ENCODE results near the gene BIK.

Gene BIK

GRCh38 chr22:43110444-43110926 is at the start of gene BIK:
Gene BIK, plus strand, starts transcription at chr22:43110750. Its CDS starts 13,273 bp downstream, at chr22:43124023.
- Histone ChIP-seq H3K27me3 (ENCODE audit: control insufficient read depth, insufficient read depth, low read length) (peaks cover 41% of the 10 kb centered on the region), H3K36me3 (ENCODE audit: control insufficient read depth, insufficient read depth, low read length) (no peaks in the 10 kb centered on the region)

GRCh38 chr22:43066134-43066533 is 44.4 kb upstream of the BIK start:
- Histone ChIP-seq H3K9ac (ENCODE audit: low read depth, low read length) (no peak overlapping the region), H3K27ac (ENCODE audit: low read depth, low read length) (no peak overlapping the region), H3K36me3 (ENCODE audit: control insufficient read depth, insufficient read depth, low read length) (no peaks in the 10 kb centered on the region), H3K4me1 (ENCODE audit: control insufficient read depth, insufficient read depth, low read length) (no peaks in the 10 kb centered on the region), H3K4me3 (ENCODE audit: low read depth, low read length) (no peak overlapping the region), H3K9me3 (ENCODE audit: control insufficient read depth, insufficient read depth, low read length) (no peaks in the 10 kb centered on the region), H3K27me3 (ENCODE audit: control insufficient read depth, insufficient read depth, low read length) (no peaks in the 10 kb centered on the region)

More at GRCh38 chr22:43110444-43110926, at the start of gene BIK:
- H3K27ac ChIP-seq (ENCODE audit: low read depth, low read length) = peak within 1 kb of the TSS; percentile 43
- H3K4me3 ChIP-seq (ENCODE audit: low read depth, low read length) = peak within 1 kb of the TSS; percentile 69
- peak within 1 kb of the TSS; percentile 42; the same call in 1 of the 2 replicates for H3K9ac ChIP-seq (ENCODE audit: low read depth, low read length)
- peaks cover 8% of the 10 kb centered on the region for H3K4me1 ChIP-seq (ENCODE audit: control insufficient read depth, insufficient read depth, low read length)
- no peaks in the 10 kb centered on the region for H3K9me3 ChIP-seq (ENCODE audit: control insufficient read depth, insufficient read depth, low read length)

- Histone ChIP-seq H3K4me3 (ENCODE audit: low read depth, low read length) (no peak overlapping the region), H3K27ac (ENCODE audit: low read depth, low read length) (no peak overlapping the region), H3K9ac (ENCODE audit: low read depth, low read length) (no peak overlapping the region), H3K4me1 (ENCODE audit: control insufficient read depth, insufficient read depth, low read length) (no peaks in the 10 kb centered on the region), H3K27me3 (ENCODE audit: control insufficient read depth, insufficient read depth, low read length) (no peaks in the 10 kb centered on the region), H3K9me3 (ENCODE audit: control insufficient read depth, insufficient read depth, low read length) (no peaks in the 10 kb centered on the region), H3K36me3 (ENCODE audit: control insufficient read depth, insufficient read depth, low read length) (no peaks in the 10 kb centered on the region)
These were observed 43.6 kb upstream of the BIK start for GRCh38 chr22:43066844-43067385.

- Histone ChIP-seq H3K36me3 (ENCODE audit: control insufficient read depth, insufficient read depth, low read length) (no peaks in the 10 kb centered on the region), H3K27ac (ENCODE audit: low read depth, low read length) (no peak overlapping the region), H3K27me3 (ENCODE audit: control insufficient read depth, insufficient read depth, low read length) (no peaks in the 10 kb centered on the region), H3K4me1 (ENCODE audit: control insufficient read depth, insufficient read depth, low read length) (no peaks in the 10 kb centered on the region), H3K9ac (ENCODE audit: low read depth, low read length) (no peak overlapping the region), H3K4me3 (ENCODE audit: low read depth, low read length) (no peak overlapping the region), H3K9me3 (ENCODE audit: control insufficient read depth, insufficient read depth, low read length) (no peaks in the 10 kb centered on the region)
These were observed 33.3 kb upstream of the BIK start for GRCh38 chr22:43077121-43077877.

GRCh38 chr22:43078522-43078921 is 32.0 kb upstream of the BIK start:
- Histone ChIP-seq H3K9me3 (ENCODE audit: control insufficient read depth, insufficient read depth, low read length) (no peaks in the 10 kb centered on the region), H3K27ac (ENCODE audit: low read depth, low read length) (no peak overlapping the region), H3K9ac (ENCODE audit: low read depth, low read length) (no peak overlapping the region), H3K4me3 (ENCODE audit: low read depth, low read length) (no peak overlapping the region), H3K4me1 (ENCODE audit: control insufficient read depth, insufficient read depth, low read length) (no peaks in the 10 kb centered on the region), H3K27me3 (ENCODE audit: control insufficient read depth, insufficient read depth, low read length) (no peaks in the 10 kb centered on the region), H3K36me3 (ENCODE audit: control insufficient read depth, insufficient read depth, low read length) (no peaks in the 10 kb centered on the region)

GRCh38 chr22:43079742-43080141 is 30.8 kb upstream of the BIK start:
- no peaks in the 10 kb centered on the region for H3K36me3 ChIP-seq (ENCODE audit: control insufficient read depth, insufficient read depth, low read length)
- no peaks in the 10 kb centered on the region for H3K9me3 ChIP-seq (ENCODE audit: control insufficient read depth, insufficient read depth, low read length)
- H3K4me1 ChIP-seq (ENCODE audit: control insufficient read depth, insufficient read depth, low read length) = no peaks in the 10 kb centered on the region
- no peak overlapping the region for H3K4me3 ChIP-seq (ENCODE audit: low read depth, low read length)
- no peak overlapping the region for H3K9ac ChIP-seq (ENCODE audit: low read depth, low read length)
- H3K27ac ChIP-seq (ENCODE audit: low read depth, low read length) = no peak overlapping the region
- H3K27me3 ChIP-seq (ENCODE audit: control insufficient read depth, insufficient read depth, low read length) = no peaks in the 10 kb centered on the region

- no peak overlapping the region for H3K9ac ChIP-seq (ENCODE audit: low read depth, low read length)
- no peaks in the 10 kb centered on the region for H3K9me3 ChIP-seq (ENCODE audit: control insufficient read depth, insufficient read depth, low read length)
- no peaks in the 10 kb centered on the region for H3K4me1 ChIP-seq (ENCODE audit: control insufficient read depth, insufficient read depth, low read length)
- no peak overlapping the region for H3K27ac ChIP-seq (ENCODE audit: low read depth, low read length)
- no peak overlapping the region for H3K4me3 ChIP-seq (ENCODE audit: low read depth, low read length)
- H3K27me3 ChIP-seq (ENCODE audit: control insufficient read depth, insufficient read depth, low read length) = no peaks in the 10 kb centered on the region
- H3K36me3 ChIP-seq (ENCODE audit: control insufficient read depth, insufficient read depth, low read length) = no peaks in the 10 kb centered on the region
These were observed 29.9 kb upstream of the BIK start for GRCh38 chr22:43080616-43081015.

- no peaks in the 10 kb centered on the region for H3K9me3 ChIP-seq (ENCODE audit: control insufficient read depth, insufficient read depth, low read length)
- no peak overlapping the region for H3K9ac ChIP-seq (ENCODE audit: low read depth, low read length)
- no peak overlapping the region for H3K27ac ChIP-seq (ENCODE audit: low read depth, low read length)
- no peaks in the 10 kb centered on the region for H3K4me1 ChIP-seq (ENCODE audit: control insufficient read depth, insufficient read depth, low read length)
- no peaks in the 10 kb centered on the region for H3K36me3 ChIP-seq (ENCODE audit: control insufficient read depth, insufficient read depth, low read length)
- no peaks in the 10 kb centered on the region for H3K27me3 ChIP-seq (ENCODE audit: control insufficient read depth, insufficient read depth, low read length)
- no peak overlapping the region for H3K4me3 ChIP-seq (ENCODE audit: low read depth, low read length)
These were observed 28.6 kb upstream of the BIK start for GRCh38 chr22:43081968-43082367.

GRCh38 chr22:43085658-43086606 is 24.6 kb upstream of the BIK start:
- H3K4me1 ChIP-seq (ENCODE audit: control insufficient read depth, insufficient read depth, low read length) = peaks cover 3% of the 10 kb centered on the region; the same call in 1 of the 2 replicates
- H3K4me3 ChIP-seq (ENCODE audit: low read depth, low read length) = no peak overlapping the region
- H3K36me3 ChIP-seq (ENCODE audit: control insufficient read depth, insufficient read depth, low read length) = no peaks in the 10 kb centered on the region
- no peak overlapping the region for H3K9ac ChIP-seq (ENCODE audit: low read depth, low read length)
- no peaks in the 10 kb centered on the region for H3K9me3 ChIP-seq (ENCODE audit: control insufficient read depth, insufficient read depth, low read length)
- no peaks in the 10 kb centered on the region for H3K27me3 ChIP-seq (ENCODE audit: control insufficient read depth, insufficient read depth, low read length)
- H3K27ac ChIP-seq (ENCODE audit: low read depth, low read length) = no peak overlapping the region

- Histone ChIP-seq H3K9ac (ENCODE audit: low read depth, low read length) (peak overlapping the region; percentile 85), H3K4me1 (ENCODE audit: control insufficient read depth, insufficient read depth, low read length) (peaks cover 3% of the 10 kb centered on the region; the same call in 1 of the 2 replicates), H3K27me3 (ENCODE audit: control insufficient read depth, insufficient read depth, low read length) (no peaks in the 10 kb centered on the region), H3K27ac (ENCODE audit: low read depth, low read length) (peak overlapping the region; percentile 42), H3K36me3 (ENCODE audit: control insufficient read depth, insufficient read depth, low read length) (no peaks in the 10 kb centered on the region), H3K4me3 (ENCODE audit: low read depth, low read length) (peak overlapping the region; percentile 97), H3K9me3 (ENCODE audit: control insufficient read depth, insufficient read depth, low read length) (no peaks in the 10 kb centered on the region)
These were observed 21.9 kb upstream of the BIK start for GRCh38 chr22:43088627-43088983.

All from HUES48 (cell line).